ENCODE results near the gene TMEM87A.

The TMEM87A gene

DNA sequence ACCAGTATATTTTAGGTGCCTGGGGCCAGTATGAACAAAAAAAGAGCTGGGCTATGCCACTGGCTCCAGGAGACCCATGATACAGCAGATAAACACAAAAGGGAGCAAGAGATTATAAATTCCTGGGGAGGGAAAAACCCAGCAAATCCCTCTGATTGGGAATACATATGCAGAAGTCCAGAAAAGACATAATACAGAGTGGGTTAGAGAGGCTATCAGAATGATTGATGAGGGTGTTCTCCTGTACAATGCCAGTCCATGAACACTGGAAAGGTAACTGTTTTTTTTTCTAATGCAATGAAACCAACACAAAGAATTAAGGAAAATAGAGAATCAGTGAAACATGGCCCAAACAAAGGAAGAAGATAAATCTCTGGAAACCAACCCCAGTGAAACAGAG, 59.7 kb downstream of the TMEM87A start:
- Mint-ChIP-seq H3K27me3 (ENCODE audit: low read depth) (no peaks in the 10 kb centered on the region), H3K36me3 (ENCODE audit: low read depth) (peaks cover 51% of the 10 kb centered on the region), H3K27ac (no peak overlapping the region), H3K4me3 (no peak overlapping the region), H3K9me3 (no peaks in the 10 kb centered on the region), H3K4me1 (no peaks in the 10 kb centered on the region)
- TF ChIP-seq, protein P1, sequence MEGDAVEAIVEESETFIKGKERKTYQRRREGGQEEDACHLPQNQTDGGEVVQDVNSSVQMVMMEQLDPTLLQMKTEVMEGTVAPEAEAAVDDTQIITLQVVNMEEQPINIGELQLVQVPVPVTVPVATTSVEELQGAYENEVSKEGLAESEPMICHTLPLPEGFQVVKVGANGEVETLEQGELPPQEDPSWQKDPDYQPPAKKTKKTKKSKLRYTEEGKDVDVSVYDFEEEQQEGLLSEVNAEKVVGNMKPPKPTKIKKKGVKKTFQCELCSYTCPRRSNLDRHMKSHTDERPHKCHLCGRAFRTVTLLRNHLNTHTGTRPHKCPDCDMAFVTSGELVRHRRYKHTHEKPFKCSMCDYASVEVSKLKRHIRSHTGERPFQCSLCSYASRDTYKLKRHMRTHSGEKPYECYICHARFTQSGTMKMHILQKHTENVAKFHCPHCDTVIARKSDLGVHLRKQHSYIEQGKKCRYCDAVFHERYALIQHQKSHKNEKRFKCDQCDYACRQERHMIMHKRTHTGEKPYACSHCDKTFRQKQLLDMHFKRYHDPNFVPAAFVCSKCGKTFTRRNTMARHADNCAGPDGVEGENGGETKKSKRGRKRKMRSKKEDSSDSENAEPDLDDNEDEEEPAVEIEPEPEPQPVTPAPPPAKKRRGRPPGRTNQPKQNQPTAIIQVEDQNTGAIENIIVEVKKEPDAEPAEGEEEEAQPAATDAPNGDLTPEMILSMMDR (IDR thresholded peaks at IDR 0.05; ENCODE audit: unreplicated experiment in 3 of 3) = no peak

DNA sequence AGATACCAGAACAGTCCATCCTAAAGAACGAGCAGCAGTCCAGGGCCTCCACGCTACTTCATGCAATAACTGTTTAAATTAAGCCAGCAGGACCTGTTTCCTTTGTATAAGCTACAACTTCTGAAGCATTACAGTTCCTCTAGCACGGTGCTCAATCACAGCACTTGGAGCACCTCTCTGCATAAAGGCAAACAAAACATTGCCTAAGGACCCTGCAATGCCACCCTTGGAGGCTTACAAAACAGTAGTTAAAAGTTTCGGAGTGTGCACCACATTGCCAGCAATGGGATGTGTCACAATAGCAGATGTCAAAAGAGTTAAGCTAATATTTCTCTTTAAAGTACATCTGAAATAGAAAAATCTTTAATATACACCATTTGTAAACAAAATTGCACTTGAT, 62.5 kb downstream of the TMEM87A start:
- TF ChIP-seq, protein P1 (IDR thresholded peaks at IDR 0.05; ENCODE audit: unreplicated experiment in 3 of 3) = no peak
- H3K4me1 Mint-ChIP-seq = peaks cover 24% of the 10 kb centered on the region
- no peak overlapping the region for H3K4me3 Mint-ChIP-seq
- H3K27me3 Mint-ChIP-seq (ENCODE audit: low read depth) = no peaks in the 10 kb centered on the region
- H3K27ac Mint-ChIP-seq = no peak overlapping the region
- H3K9me3 Mint-ChIP-seq = no peaks in the 10 kb centered on the region
- H3K36me3 Mint-ChIP-seq (ENCODE audit: low read depth) = peaks cover 30% of the 10 kb centered on the region

DNA sequence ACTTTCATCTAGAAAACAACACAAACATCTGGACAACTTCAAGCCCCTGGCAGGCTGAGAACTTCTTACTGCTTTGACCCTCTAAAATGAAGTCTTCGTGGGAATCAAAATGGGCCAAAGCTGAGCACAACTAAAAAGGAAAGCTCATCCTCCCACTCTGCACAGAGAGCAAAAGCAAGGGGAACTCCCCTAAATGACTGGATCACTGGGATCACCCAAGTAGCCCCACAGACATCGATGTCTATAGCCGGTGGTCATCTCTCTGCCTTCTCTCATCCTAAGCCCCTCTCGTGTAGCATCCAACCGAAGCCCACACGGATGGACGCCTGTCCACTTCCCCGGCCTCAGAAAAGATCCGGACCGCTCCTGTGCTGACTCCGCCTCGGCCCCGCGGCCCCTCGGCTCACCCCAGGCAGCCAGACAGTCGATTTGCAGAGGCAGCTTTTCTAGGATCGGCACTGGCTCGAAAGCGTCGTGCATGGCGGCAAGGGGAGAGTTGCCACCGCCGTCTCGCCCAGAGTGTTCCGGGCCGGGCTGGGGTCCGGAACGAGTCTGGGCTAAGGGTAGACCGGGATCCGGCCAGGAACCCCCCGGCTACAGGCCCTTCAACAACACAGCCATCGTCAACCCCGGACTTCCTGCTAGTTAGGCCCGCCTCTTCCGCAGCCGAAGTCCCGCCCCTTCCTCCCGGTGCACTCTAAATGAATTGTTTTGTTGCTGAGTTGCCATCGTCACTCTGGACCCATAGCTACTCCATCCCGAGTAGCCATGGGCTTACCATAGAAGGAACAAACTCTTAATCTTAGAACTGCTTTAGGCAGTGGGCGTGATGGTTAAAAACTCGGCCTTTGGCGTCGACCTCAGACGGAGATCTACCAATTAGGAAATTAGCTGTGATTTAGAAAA, 65.3 kb downstream of the TMEM87A start, which contains the start of gene VPS39:
TSS of gene VPS39 (minus strand) at position 631 of the 906 bp plus-strand sequence. CDS start at position 480, 151 bp downstream.
- Mint-ChIP-seq H3K9me3 (no peaks in the 10 kb centered on the region), H3K4me3 (peak within 1 kb of the TSS; percentile 88 to 96 (median 94)), H3K27ac (peak within 1 kb of the TSS; percentile 37 to 87 (median 59)), H3K27me3 (ENCODE audit: low read depth) (no peaks in the 10 kb centered on the region), H3K4me1 (peaks cover 34% of the 10 kb centered on the region), H3K36me3 (ENCODE audit: low read depth) (peaks cover 18% of the 10 kb centered on the region)
- TF ChIP-seq, protein P1 (IDR thresholded peaks at IDR 0.05; ENCODE audit: unreplicated experiment in 3 of 3) = no peak

DNA sequence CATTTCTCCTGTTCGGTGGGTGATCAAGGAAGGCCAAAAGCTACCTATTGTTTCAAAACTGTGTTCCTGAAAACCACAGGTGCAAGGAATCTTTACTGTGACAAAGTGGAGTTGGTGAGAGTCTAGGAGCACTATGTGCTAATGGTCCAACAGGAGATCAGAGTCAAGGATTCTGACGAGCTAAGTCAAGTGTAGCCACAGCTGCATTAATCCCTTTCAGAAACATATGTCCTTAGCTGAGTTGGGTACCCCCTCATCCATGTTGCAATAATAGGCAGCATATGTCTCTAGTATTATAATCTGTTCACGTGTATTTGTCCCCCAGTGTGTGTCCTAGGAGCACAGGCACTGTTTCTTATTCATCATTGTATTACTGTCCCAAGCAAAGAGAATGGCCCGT, 66.8 kb downstream of the TMEM87A start:
- peaks cover 11% of the 10 kb centered on the region for H3K36me3 Mint-ChIP-seq (ENCODE audit: low read depth)
- no peaks in the 10 kb centered on the region for H3K9me3 Mint-ChIP-seq
- H3K27ac Mint-ChIP-seq = peak overlapping the region; percentile 37 to 59 (median 50)
- TF ChIP-seq, protein P1 (IDR thresholded peaks at IDR 0.05; ENCODE audit: unreplicated experiment in 3 of 3) = no peak
- H3K4me3 Mint-ChIP-seq = peak overlapping the region; percentile 88 to 96 (median 94)
- peaks cover 34% of the 10 kb centered on the region for H3K4me1 Mint-ChIP-seq
- no peaks in the 10 kb centered on the region for H3K27me3 Mint-ChIP-seq (ENCODE audit: low read depth)

DNA sequence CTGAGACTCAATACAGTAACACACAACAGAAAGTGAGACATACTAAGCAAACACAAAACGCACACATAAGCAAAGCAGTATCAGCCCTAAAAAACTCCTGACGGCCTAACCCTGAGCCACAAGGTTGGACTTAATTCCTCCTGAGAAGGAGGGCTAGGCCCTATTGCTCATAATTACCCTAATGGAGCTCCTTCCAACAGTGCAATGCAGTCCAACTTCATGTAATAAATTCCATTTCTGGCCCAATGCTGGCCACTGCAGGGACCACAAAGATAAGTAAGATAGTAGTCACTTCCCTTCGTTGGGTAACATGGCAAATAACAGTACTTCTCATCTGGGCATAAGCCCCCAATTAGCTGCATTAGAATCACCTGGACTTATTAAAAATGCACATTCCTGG, 69.3 kb downstream of the TMEM87A start:
- TF ChIP-seq, protein P1 (IDR thresholded peaks at IDR 0.05; ENCODE audit: unreplicated experiment in 3 of 3) = no peak
- Mint-ChIP-seq H3K4me1 (peaks cover 34% of the 10 kb centered on the region), H3K27me3 (ENCODE audit: low read depth) (no peaks in the 10 kb centered on the region), H3K27ac (no peak overlapping the region), H3K36me3 (ENCODE audit: low read depth) (peaks cover 18% of the 10 kb centered on the region), H3K9me3 (no peaks in the 10 kb centered on the region), H3K4me3 (peak overlapping the region in 1 of 3 experiments; percentile 44)
